GM21515 (cell line): ENCODE results near the gene SOAT2.
"Not testable (repeated sequence)": the region's sequence is repeated elsewhere in the genome, so short reads cannot be mapped to it uniquely, and the experiment has no call there.

ENCODE experiments used
- ATAC-seq: cut with Tn5 transposase; IDR thresholded peaks from one replicate; pipeline ENCODE4 v1.9.1; 2021; ENCODE audit not compliant: unreplicated experiment

SOAT2 gene

GRCh38 chr12:53131844-53132243 lies 28.6 kb downstream of the SOAT2 start:
- ATAC-seq = no peak

- no peak for ATAC-seq
Observed at GRCh38 chr12:53133722-53134121, 30.4 kb downstream of the SOAT2 start.

DNA sequence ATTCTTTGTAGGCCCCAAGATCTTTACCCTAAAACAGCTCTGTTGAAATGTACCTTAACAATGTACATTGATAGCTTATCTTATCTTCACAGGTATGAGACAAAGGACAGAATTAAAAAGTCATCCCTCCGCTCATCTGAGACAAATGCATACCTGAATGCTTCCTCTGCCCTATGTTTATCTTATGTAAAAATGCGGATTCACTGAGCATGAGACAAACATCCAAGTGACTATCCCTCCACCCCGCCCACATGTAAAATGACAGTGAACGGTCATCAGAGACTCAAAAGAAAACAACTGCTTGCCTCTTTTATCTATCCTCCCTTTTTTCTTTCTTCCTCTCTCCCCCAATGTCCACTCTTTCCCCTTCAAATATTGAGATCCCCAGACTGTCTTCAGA lies 40.1 kb downstream of the SOAT2 start:
- ATAC-seq = no peak

DNA sequence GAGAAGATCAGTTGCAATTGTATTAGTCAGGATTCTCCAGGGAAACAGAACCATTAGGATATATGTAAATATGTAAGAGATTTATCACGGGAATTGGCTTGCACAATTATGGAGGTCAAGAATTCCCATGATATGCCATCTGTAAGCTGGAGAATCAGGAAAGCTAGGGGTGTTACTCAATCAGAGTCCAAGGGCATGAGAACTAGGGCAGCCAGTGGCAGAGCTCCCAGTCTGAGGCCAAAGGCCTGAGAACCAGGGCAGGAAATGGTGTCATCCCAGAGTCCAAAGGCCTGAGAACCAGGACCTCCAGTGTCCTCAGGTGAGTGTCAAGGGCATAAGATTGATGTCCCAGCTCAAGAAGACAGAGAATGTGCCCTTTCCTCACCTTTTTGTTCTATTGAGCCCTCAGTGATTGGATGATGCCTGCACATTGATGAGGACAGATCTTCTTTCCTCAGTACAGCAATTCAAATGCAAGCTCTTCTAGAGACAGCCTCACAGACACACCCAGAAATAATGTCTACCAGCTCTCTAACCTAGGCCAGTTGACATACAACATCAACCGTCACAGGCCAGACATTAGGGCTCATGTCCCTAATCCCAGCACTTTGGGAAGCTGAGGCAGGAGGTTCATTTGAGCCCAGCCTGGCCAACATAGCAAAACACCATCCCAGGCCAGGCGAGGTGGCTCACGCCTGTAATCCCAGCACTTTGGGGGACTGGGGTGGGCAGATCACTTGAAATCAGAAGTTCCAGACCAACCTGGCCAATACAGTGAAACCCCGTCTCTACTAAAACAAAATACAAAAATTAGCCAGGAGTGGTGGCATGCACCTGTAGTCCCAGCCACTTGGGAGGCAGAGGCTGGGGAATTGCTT lies 42.3 kb downstream of the SOAT2 start:
- no peak for ATAC-seq

DNA sequence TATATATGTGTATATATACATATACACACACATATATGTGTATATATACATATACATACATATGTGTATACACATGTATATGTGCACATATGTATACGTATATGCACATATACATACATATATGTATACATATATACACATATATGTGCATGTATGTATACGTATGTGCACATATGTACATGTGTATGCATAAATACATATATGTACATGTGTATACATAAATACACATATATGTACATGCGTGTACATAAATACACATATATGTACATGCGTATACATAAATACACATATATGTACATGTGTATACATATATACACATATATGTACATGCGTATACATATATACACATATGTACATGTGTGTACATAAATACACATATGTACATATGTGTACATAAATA lies 43.9 kb downstream of the SOAT2 start:
- ATAC-seq = no peak

GRCh38 chr12:53147653-53148052 lies 44.4 kb downstream of the SOAT2 start:
- no peak for ATAC-seq

DNA sequence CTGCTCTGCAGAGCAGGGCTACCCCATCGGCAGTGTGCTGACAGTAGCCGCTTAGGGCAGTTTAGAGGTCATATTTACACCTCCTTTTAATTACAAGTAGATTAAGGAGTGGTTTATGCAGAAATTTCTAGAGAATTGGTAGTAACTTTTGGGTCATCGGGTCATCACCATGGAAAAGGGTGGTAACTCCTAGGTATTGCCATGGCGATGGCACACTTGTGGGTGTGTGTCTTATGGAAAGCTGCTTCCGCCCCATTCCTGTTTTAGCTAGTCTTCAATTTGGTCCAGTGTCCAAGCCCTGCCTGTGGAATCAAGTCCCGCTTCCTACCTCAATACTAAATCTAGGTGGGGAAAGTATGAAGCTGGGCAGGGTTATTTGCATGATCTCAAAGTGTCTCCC lies 47.8 kb downstream of the SOAT2 start:
- ATAC-seq = no peak

DNA sequence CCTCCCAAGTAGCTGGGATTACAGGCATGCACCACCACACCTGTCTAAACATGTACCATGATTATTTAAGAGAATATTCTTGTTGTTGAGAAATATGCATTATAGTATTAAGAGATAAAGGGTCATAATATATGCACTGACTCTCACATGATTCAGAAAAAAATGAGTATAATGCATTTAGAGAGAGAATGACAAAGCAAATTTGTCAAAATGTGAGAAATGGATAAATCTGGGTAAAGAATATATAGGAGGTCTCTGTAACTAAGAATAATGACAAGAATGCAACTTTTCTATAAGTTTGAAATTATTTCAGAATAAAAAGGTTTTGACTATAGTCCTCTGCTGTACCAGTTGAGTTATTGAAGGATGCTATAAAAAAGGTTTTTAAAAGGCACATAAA lies 49.1 kb downstream of the SOAT2 start:
- ATAC-seq = no peak

GRCh38 chr12:53159195-53159839 lies 56.0 kb downstream of the SOAT2 start:
- peak; percentile 64 for ATAC-seq

DNA sequence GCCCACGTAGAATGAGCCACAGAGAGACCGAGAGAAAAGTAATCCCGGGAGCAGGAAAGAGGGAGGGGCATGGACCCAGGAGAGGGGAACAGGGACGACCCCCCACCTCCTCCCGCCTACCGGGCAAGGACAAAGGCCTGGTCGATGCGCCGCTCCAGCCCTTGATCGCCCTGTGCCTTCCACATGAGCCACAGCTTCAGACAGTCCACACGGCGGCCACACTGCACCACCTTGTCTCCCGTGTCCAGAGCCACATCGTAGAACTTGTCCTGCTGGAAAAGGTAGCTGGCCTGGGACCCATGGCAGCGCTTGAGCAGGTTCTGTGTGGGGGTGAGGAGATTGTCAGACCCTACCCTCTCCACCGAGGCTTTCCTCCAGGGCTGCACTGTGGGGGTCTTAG lies 56.7 kb downstream of the SOAT2 start:
- ATAC-seq = no peak

- no peak for ATAC-seq
Observed at GRCh38 chr12:53160673-53161072, 57.4 kb downstream of the SOAT2 start.

- no peak for ATAC-seq
Observed at GRCh38 chr12:53161119-53161911, 58.0 kb downstream of the SOAT2 start.

- ATAC-seq = not testable (repeated sequence)
Observed at GRCh38 chr12:53163008-53163407, 59.7 kb downstream of the SOAT2 start.

DNA sequence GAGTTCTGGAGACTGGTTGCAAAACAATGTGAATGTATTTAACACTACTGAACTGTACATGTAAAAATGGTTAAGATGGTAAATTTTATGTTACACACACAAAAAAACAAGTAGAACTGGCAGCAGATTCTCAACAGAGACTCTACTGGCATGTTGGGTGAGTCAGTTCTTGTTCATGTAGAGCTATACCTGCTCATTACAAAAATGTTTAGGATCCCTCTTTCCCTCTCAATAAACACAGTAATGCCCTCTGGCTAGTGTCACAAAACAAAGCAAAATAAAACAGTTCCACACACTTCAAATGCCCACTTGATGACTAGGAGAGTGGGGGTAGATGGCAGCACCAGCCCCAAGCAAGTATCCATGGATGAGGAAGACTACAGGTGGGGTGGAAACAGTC lies 63.6 kb downstream of the SOAT2 start:
- no peak for ATAC-seq

DNA sequence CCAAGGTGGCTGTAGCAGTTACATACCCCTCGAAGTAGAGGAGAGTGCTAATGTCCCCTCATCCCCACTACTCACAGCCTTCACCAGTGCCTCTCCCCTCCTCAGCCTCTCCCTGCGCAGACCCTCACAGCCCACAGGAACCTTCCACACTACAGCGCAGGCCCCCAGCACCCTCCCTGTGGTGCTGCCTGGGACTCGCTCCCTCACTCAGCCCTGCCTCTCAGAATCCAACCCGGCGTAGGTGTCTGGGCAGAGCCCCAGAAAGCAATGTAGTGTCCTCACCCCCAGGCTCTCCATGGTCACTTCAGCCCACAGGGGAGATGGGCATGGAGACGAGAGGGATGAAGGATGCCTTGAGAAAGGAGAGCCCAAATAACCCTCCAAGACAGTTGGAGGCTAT lies 66.4 kb downstream of the SOAT2 start:
- ATAC-seq = no peak

GRCh38 chr12:53170215-53170614 lies 66.9 kb downstream of the SOAT2 start:
- no peak for ATAC-seq

DNA sequence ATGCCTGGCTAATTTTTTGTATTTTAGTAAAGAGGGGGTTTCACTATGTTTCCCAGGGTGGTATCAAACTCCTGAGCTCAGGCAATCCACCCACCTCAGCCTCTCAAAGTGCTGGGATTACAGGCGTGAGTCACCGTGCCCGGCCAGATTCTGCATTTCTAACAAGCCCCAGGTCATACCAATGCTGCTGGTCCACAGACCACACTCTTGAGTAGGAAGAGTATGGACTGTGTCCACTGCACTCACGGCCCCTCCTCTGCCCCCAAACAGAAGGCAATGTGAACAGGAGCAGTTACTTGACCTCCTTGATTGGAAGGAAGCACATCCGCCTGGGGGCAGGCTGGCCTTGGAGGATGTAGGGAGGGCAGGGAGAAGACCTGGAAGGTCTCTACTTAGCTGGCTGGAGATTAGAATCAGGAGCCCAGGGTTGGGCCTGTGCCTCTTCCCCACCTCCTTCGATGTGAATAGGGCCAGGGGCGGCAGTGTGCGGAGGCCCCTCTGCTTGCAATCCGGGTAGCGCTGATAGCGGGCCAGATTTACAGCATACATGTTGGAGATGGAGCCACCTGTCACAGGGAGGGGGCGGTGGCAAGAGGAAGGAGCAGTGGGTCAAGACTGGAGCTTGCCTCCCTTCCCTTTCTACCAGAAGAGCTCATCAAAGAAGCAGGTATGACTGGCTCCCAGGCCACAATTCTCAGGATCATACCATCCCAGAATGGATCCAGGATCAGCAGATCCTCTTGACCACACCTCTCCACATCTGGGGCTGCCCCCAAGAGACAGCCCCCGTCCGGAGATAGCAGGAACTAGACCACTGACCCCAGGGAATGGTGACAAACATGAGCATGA lies 67.8 kb downstream of the SOAT2 start:
- ATAC-seq = no peak

DNA sequence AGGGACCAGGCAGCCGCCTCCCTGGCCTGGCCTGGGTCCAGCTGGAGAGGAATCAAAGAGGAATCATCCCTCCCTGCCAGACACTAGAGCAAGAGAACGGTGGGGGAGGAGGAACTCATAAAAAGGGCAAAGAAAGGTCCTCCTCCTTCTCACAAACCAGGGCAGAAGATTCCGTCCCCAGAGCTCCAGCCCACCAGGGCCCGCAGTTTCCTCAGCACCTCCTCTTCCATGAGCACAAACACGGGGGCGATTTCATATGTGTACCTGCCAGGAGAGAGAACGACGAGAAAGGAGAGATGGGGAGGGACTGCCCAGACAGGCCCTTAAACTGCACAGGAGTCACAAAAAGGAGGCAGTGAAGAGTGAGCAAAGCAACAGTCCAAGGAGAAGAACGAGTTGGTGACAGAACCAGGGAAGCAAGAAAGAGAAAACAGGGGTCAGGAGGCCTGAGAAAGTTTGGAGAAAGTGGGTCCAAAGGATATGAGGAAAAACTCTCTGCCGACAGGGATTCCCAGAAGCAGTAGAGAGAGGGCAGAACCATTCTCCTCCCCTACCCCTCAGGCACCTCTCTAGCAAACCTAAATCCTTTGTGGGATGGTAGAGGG lies 68.5 kb downstream of the SOAT2 start:
- no peak for ATAC-seq

DNA sequence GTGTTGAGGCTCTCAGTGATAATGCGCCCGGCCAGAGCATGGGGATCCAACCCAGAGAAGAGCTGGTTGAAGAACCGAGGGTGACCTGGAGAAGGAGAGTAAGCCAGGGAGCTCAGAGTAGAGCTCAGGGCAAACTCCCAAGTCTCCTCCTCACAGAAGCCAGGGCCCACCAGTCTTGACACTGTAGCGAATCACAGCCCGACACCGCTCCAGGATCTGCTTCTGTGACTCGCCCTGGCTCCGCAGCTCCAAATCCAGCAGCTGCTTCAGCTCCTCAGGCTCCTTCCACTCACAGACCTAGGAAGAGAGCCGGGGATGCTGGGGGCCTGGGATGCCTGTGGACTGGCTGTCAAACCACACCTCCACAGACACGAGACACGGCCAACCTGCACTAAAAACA lies 69.1 kb downstream of the SOAT2 start:
- ATAC-seq = no peak

GRCh38 chr12:53173085-53173715 lies 69.9 kb downstream of the SOAT2 start:
- no peak for ATAC-seq
